MCF 10A (cell line): ENCODE measurements around the gene FBLIM1. TPM values are rescaled to one million over a fixed set of nuclear protein-coding genes. Genes with fewer than 3 reads are reported as not detected.

Source experiments
- BruUV-seq: library from RNA; stranded (reverse); fragments of 400-500 nt; replicated peaks from 2 replicates; lab custom pipeline; 2021; lab: Mats Ljungman, UMichigan
- CTCF ChIA-PET: fragments of 300-600 bp; sonication (Branson Sonifier 250); formaldehyde crosslinking; extraction: SDS; loops from one replicate; lab custom pipeline; 2021; ENCODE audit warnings: antibody characterized with exemption, inconsistent platforms; lab: Yijun Ruan, JAX
- POLR2A ChIA-PET: fragments of 300-600, 350-650 bp; sonication (Branson Sonifier 250); formaldehyde crosslinking; extraction: SDS; loops from one replicate; lab custom pipeline; 2020; ENCODE audit warnings: antibody characterized with exemption, inconsistent platforms; lab: Yijun Ruan, JAX
- DNase-seq: peaks from one replicate; pipeline ENCODE4 v3.0.0-alpha.2; 2018; ENCODE audit not compliant: unreplicated experiment
- H3K27ac Mint-ChIP-seq: one replicate; pipeline ENCODE4 v1.8.0; 2022; ENCODE audit warnings: mild to moderate bottlenecking, low read depth, mixed read lengths; ENCODE audit not compliant: unreplicated experiment
- H3K27me3 Mint-ChIP-seq: one replicate; pipeline ENCODE4 v1.8.0; 2022; ENCODE audit warnings: mixed read lengths; ENCODE audit not compliant: insufficient read depth, unreplicated experiment
- H3K36me3 Mint-ChIP-seq: one replicate; pipeline ENCODE4 v1.8.0; 2022; ENCODE audit warnings: mild to moderate bottlenecking, moderate library complexity, mixed read lengths; ENCODE audit not compliant: insufficient read depth, unreplicated experiment
- H3K4me1 Mint-ChIP-seq: one replicate; pipeline ENCODE4 v1.8.0; 2022; ENCODE audit warnings: mixed read lengths; ENCODE audit not compliant: insufficient read depth, unreplicated experiment
- H3K4me3 Mint-ChIP-seq: one replicate; pipeline ENCODE4 v1.8.0; 2022; ENCODE audit warnings: mild to moderate bottlenecking, moderate library complexity, mixed read lengths; ENCODE audit not compliant: unreplicated experiment
- H3K9me3 Mint-ChIP-seq: one replicate; pipeline ENCODE4 v1.8.0; 2022; ENCODE audit warnings: mixed read lengths; ENCODE audit not compliant: unreplicated experiment
- intact Hi-C: fragments of 100-400 bp; cut with micrococcal nuclease; formaldehyde crosslinking; loops from 2 replicates; pipeline ENCODE4 v1.14.1; 2022
- total RNA-seq: library from RNA; stranded (reverse); gene quantifications from 2 replicates; pipeline ENCODE4 v1.2.3, GENCODE V29; 2022
- TF ChIP-seq, protein P1 (sequence below): fragments of 200-600 bp; IDR thresholded peaks from one replicate; pipeline ENCODE4 v1.8.0; 2022; ENCODE audit warnings: antibody characterized with exemption, mild to moderate bottlenecking; ENCODE audit not compliant: unreplicated experiment

The FBLIM1 gene
- total RNA-seq, 1 experiment from 2014 or later: 101 TPM

DNA sequence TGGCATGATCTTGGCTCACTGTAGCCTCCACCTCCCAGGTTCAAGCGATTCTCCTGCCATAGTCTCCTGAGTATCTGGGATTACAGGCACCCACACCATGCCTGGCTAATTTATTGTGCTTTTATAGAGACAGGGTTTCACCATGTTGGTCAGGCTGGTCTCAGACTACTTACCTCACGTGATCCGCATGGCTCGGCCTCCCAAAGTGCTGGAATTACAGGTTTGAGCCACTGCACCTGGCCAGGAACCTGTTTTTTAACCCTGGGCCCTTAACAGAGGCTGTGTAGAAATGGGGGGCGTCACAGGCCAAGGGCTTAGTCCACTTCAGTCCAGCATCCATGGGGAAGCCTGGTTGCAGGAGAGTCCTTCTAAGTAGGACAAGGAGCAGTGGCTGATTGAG is 9.3 kb downstream of the FBLIM1 start:
- CTCF ChIA-PET: interaction anchor here (1.0 kb wide), 1 partner anchor 10 kb away, joined by 3 read pairs; no protein-coding TSS in a partner anchor
- no peak overlapping the region for H3K4me3 Mint-ChIP-seq
- intact Hi-C loops: no loop called here
- no peaks in the 10 kb centered on the region for H3K27me3 Mint-ChIP-seq
- DNase-seq: no peak
- no TSS peak for BruUV-seq
- POLR2A ChIA-PET: interaction anchor here (2.0 kb wide), 1 partner anchor 9 kb away, joined by 5 read pairs; the partner anchor contains the start of gene FBLIM1
- peaks cover 68% of the 10 kb centered on the region for H3K36me3 Mint-ChIP-seq
- no peak overlapping the region for H3K27ac Mint-ChIP-seq
- peaks cover 22% of the 10 kb centered on the region for H3K4me1 Mint-ChIP-seq
- H3K9me3 Mint-ChIP-seq: no peaks in the 10 kb centered on the region
- TF ChIP-seq, protein P1, sequence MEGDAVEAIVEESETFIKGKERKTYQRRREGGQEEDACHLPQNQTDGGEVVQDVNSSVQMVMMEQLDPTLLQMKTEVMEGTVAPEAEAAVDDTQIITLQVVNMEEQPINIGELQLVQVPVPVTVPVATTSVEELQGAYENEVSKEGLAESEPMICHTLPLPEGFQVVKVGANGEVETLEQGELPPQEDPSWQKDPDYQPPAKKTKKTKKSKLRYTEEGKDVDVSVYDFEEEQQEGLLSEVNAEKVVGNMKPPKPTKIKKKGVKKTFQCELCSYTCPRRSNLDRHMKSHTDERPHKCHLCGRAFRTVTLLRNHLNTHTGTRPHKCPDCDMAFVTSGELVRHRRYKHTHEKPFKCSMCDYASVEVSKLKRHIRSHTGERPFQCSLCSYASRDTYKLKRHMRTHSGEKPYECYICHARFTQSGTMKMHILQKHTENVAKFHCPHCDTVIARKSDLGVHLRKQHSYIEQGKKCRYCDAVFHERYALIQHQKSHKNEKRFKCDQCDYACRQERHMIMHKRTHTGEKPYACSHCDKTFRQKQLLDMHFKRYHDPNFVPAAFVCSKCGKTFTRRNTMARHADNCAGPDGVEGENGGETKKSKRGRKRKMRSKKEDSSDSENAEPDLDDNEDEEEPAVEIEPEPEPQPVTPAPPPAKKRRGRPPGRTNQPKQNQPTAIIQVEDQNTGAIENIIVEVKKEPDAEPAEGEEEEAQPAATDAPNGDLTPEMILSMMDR: no peak

DNA sequence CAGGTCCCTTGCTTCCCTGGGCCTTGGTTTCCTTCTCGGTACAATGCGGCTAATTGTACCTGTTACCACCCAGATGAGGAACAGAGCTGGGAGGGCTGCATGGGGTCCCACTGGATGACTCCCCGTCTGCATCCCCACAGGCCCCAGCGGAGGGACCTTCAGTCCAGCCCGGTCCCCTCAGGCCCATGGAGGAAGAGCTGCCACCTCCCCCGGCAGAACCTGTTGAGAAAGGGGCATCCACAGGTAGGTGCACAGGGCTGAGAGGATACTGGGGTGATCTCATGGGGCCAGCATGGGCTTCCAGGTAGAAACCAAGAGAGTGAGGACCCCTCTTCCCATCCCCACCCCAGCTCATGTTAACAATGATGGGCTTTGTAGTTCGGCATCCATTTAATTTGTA is 9.8 kb downstream of the FBLIM1 start:
- Mint-ChIP-seq H3K9me3 (no peaks in the 10 kb centered on the region), H3K36me3 (peaks cover 70% of the 10 kb centered on the region), H3K4me3 (no peak overlapping the region), H3K27ac (no peak overlapping the region), H3K27me3 (no peaks in the 10 kb centered on the region), H3K4me1 (peaks cover 22% of the 10 kb centered on the region)
- TF ChIP-seq, protein P1: no peak
- ChIA-PET CTCF (interaction anchor here (1.0 kb wide), 1 partner anchor 9 kb away, joined by 3 read pairs; no protein-coding TSS in a partner anchor), POLR2A (interaction anchor here (0.7 to 2.0 kb wide), 2 partner anchors 9 to 148 kb away, joined by 3 to 5 read pairs; partner anchors contain the start of gene FBLIM1)
- BruUV-seq: no TSS peak
- intact Hi-C loops: no loop called here
- DNase-seq: no peak

DNA sequence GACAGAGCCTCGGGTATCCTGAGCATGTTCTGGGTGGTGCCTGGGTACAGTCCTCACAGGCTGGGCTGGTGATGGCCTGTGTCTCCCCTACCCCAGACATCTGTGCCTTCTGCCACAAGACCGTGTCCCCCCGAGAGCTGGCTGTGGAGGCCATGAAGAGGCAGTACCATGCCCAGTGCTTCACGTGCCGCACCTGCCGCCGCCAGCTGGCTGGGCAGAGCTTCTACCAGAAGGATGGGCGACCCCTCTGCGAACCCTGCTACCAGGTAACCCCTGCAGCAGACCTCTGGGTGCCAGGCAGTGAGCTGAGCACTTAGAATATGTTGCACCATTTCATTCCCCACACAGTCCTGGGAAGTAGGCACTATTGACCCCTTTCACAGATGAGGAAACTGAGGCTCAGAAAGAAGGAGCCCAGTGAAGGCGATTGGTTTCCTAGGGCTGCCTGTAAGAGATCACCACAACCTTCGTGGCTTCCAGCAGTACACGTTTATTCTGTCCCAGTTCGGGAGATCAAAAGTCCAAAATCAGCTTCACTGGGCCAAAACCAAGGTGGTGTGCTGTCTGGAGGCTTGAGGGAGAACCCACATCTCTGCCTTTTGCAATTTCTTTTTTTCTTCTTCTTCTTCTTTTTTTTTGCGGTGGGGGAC is 11.8 kb downstream of the FBLIM1 start:
- Mint-ChIP-seq H3K4me1 (peaks cover 7% of the 10 kb centered on the region), H3K27me3 (no peaks in the 10 kb centered on the region), H3K36me3 (peaks cover 68% of the 10 kb centered on the region), H3K9me3 (no peaks in the 10 kb centered on the region), H3K27ac (no peak overlapping the region), H3K4me3 (no peak overlapping the region)
- BruUV-seq: no TSS peak
- ChIA-PET CTCF (interaction anchor here (1.0 kb wide), 1 partner anchor 9 kb away, joined by 3 read pairs; no protein-coding TSS in a partner anchor), POLR2A (interaction anchor here (2.8 kb wide), 1 partner anchor 17 kb away, joined by 14 read pairs; no protein-coding TSS in a partner anchor)
- no peak for DNase-seq
- intact Hi-C loops: no loop called here
- TF ChIP-seq, protein P1: no peak

DNA sequence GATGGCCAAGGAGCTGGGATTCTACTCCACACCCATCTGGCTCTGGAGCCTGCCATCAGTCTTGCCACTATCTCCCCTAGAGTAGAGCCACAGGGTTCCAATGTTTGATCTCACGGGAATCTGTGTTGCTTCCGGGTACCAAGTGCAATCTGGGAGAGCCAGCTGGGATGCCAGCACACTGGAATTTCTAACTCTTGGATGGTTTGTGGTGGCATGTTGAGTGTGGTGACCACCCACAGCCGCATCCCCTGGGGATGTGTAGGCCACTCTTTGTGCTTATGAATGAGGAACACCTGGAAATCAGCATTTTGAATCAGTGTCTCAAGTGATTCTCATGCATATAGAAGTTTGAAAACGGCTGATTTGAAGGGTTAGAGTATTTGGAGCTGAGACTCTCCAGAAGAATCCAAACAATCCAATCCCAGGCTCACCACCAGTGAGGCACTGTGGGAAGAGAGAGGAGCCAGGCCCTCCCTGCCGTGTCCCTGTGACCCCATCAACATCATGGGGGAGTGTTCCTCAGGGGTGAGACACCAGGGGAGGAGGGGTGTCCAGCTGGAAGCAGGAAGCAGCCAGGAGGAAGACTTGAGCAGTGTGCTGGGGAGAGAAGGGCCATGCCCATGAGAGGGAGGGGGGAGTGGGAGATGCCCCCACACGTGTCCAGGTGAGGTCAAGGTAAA is 13.4 kb downstream of the FBLIM1 start:
- TF ChIP-seq, protein P1: no peak
- H3K27ac Mint-ChIP-seq: peak overlapping the region; percentile 42

More for the DNA sequence above, 13.4 kb downstream of the FBLIM1 start:
- H3K36me3 Mint-ChIP-seq: peaks cover 70% of the 10 kb centered on the region
- ChIA-PET POLR2A (interaction anchor here (2.8 kb wide), 1 partner anchor 15 kb away, joined by 14 read pairs; no protein-coding TSS in a partner anchor), CTCF (interaction anchor here (0.5 to 1.2 kb wide), 3 partner anchors 8 to 311 kb away, joined by 3 to 4 read pairs (median 3); no protein-coding TSS in a partner anchor)
- H3K4me1 Mint-ChIP-seq: no peaks in the 10 kb centered on the region
- DNase-seq: no peak
- no peak overlapping the region for H3K4me3 Mint-ChIP-seq
- intact Hi-C loops: no loop called here
- no TSS peak for BruUV-seq
- H3K9me3 Mint-ChIP-seq: no peaks in the 10 kb centered on the region
- H3K27me3 Mint-ChIP-seq: no peaks in the 10 kb centered on the region
